ENCODE measurements around the gene SLC25A30.
A peak's percentile ranks its signal among the peaks of the same experiment; 100 is the strongest.

Gene SLC25A30

DNA sequence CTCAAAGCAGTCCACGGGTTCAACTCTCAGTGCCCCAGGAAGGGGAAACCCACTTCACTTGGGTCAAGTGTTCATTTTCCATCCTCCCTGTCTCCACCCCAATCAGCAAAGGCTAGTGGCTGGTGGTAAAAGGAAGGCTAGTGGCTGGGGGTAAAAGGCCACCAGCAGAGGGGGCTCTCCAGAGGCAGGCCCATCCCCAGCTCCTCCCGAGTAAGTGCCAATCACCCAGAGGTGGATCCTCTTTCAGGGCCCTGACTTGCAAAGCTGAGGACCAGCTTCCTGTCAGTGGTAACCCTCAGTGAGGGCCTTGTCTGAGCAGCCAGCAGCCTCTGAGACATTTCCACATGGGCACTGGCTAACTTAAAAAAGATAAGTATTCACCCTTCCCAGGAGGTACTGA is 55.2 kb downstream of the SLC25A30 start:
- Histone ChIP-seq H3K4me3 (ENCODE audit: low read length) (no peak overlapping the region), H3K27me3 (replicated peaks; ENCODE audit: insufficient read depth, low read length) (no peaks in the 10 kb centered on the region), H2AFZ (ENCODE audit: low read length) (no peak overlapping the region), H3K9ac (ENCODE audit: low read length) (no peak overlapping the region), H3K4me2 (ENCODE audit: low read depth, low read length) (no peak overlapping the region), H3K36me3 (replicated peaks; ENCODE audit: insufficient read depth, low read length) (no peaks in the 10 kb centered on the region), H3F3A (ENCODE audit: insufficient read depth, low read length) (no peaks in the 10 kb centered on the region), H3K27ac (ENCODE audit: low read length) (no peak overlapping the region), H3K4me1 (ENCODE audit: low read length) (no peaks in the 10 kb centered on the region), H3K79me2 (ENCODE audit: low read length) (no peaks in the 10 kb centered on the region), H3K9me2 (replicated peaks; ENCODE audit: insufficient read depth, low read length) (no peaks in the 10 kb centered on the region), H4K20me1 (ENCODE audit: insufficient read depth, low read length) (no peaks in the 10 kb centered on the region), H3K9me3 (replicated peaks; ENCODE audit: insufficient read depth, low read length) (no peaks in the 10 kb centered on the region)
- no peak for DNase-seq
- TF ChIP-seq EZH2phosphoT487 (IDR thresholded peaks at IDR 0.05; ENCODE audit: low read length) (no peak), EZH2 (optimal IDR thresholded peaks at IDR 0.05; ENCODE audit: low read depth, low read length) (no peak)
- TF ChIP-seq, protein P1, sequence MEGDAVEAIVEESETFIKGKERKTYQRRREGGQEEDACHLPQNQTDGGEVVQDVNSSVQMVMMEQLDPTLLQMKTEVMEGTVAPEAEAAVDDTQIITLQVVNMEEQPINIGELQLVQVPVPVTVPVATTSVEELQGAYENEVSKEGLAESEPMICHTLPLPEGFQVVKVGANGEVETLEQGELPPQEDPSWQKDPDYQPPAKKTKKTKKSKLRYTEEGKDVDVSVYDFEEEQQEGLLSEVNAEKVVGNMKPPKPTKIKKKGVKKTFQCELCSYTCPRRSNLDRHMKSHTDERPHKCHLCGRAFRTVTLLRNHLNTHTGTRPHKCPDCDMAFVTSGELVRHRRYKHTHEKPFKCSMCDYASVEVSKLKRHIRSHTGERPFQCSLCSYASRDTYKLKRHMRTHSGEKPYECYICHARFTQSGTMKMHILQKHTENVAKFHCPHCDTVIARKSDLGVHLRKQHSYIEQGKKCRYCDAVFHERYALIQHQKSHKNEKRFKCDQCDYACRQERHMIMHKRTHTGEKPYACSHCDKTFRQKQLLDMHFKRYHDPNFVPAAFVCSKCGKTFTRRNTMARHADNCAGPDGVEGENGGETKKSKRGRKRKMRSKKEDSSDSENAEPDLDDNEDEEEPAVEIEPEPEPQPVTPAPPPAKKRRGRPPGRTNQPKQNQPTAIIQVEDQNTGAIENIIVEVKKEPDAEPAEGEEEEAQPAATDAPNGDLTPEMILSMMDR (IDR thresholded peaks at IDR 0.05; ENCODE audit: low read length), result 0 out of 2 replicates have a peak, but pooled peaks have one; percentile 10

DNA sequence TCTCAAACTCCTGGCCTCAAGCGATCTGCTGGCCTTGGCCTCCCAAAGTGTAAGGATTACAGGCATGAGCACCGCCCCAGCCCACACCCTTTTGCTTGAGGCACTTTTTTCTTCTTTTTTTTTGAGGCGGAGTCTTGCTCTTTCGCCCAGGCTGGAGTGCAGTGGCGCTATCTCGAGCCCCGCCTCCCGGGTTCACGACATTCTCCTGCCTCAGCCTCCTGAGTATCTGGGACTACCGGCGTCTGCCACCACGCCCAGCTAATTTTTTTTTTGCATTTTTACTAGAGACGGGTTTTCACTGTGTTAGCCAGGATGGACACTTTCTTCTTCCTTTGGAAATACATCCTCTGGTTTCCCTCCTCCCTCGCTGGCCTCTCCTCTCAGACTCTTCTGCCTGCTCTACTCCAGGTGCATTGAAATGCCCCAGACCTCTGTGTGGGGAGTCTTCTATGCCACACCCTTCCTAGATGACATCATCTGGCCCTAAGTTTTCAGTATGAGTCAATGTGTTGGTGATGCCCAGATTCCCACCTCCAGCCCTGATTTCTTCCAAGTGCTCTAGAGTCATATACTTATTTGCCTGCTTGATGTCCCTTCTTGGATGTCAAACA is 56.5 kb downstream of the SLC25A30 start:
- H3F3A ChIP-seq (ENCODE audit: insufficient read depth, low read length), result no peaks in the 10 kb centered on the region
- no peaks in the 10 kb centered on the region for H3K27me3 ChIP-seq (replicated peaks; ENCODE audit: insufficient read depth, low read length)
- no peak overlapping the region for H3K4me3 ChIP-seq (ENCODE audit: low read length)
- H3K9ac ChIP-seq (ENCODE audit: low read length), result no peak overlapping the region
- H2AFZ ChIP-seq (ENCODE audit: low read length), result no peak overlapping the region
- H3K27ac ChIP-seq (ENCODE audit: low read length), result no peak overlapping the region
- no peak overlapping the region for H3K4me2 ChIP-seq (ENCODE audit: low read depth, low read length)
- H3K36me3 ChIP-seq (replicated peaks; ENCODE audit: insufficient read depth, low read length), result no peaks in the 10 kb centered on the region
- no peaks in the 10 kb centered on the region for H4K20me1 ChIP-seq (ENCODE audit: insufficient read depth, low read length)
- TF ChIP-seq, protein P1 (IDR thresholded peaks at IDR 0.05; ENCODE audit: low read length), result no peak
- TF ChIP-seq EZH2phosphoT487 (IDR thresholded peaks at IDR 0.05; ENCODE audit: low read length), result no peak
- TF ChIP-seq EZH2 (optimal IDR thresholded peaks at IDR 0.05; ENCODE audit: low read depth, low read length), result no peak
- no peaks in the 10 kb centered on the region for H3K9me3 ChIP-seq (replicated peaks; ENCODE audit: insufficient read depth, low read length)
- no peaks in the 10 kb centered on the region for H3K79me2 ChIP-seq (ENCODE audit: low read length)
- DNase-seq, result no peak
- no peaks in the 10 kb centered on the region for H3K4me1 ChIP-seq (ENCODE audit: low read length)
- no peaks in the 10 kb centered on the region for H3K9me2 ChIP-seq (replicated peaks; ENCODE audit: insufficient read depth, low read length)

DNA sequence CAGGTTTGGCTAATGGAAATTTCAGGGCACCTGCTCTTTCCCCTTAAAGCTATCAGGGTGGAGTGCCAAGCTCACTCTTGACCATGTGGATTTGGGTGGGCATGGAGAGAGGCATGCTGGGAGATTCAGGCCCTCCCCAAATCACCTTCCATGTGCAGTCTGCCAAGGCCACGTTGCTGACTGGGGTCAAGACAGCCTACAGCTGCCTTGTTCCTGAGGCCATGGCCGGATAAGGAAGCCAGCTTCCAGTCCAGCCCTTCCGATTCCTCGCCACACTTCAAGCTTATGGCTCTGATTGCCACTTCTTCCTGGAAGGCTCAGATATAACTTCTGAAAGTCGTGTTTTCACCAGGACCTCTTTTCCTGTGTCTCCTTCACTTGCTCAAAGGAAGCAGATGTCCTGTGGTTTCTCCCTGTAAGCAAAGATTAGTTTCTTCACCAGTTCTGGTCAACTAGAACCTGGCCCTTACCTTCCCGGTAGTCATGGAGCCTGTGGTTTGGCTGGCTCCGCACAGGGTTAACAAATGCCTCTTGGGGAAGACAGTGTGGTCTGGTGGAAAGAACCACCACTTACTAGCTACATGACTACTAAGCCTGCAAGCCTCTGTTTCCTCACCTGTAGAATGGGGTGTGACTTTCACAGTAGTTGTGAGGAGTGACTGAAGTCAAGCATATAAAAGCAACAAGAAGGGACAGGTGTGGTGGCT is 61.1 kb downstream of the SLC25A30 start:
- Histone ChIP-seq H3K9me2 (replicated peaks; ENCODE audit: insufficient read depth, low read length) (no peaks in the 10 kb centered on the region), H3K36me3 (replicated peaks; ENCODE audit: insufficient read depth, low read length) (no peaks in the 10 kb centered on the region), H3K9me3 (replicated peaks; ENCODE audit: insufficient read depth, low read length) (no peaks in the 10 kb centered on the region), H3K9ac (ENCODE audit: low read length) (no peak overlapping the region), H2AFZ (ENCODE audit: low read length) (no peak overlapping the region), H3K27ac (ENCODE audit: low read length) (no peak overlapping the region), H3K27me3 (replicated peaks; ENCODE audit: insufficient read depth, low read length) (no peaks in the 10 kb centered on the region), H4K20me1 (ENCODE audit: insufficient read depth, low read length) (no peaks in the 10 kb centered on the region), H3F3A (ENCODE audit: insufficient read depth, low read length) (no peaks in the 10 kb centered on the region), H3K79me2 (ENCODE audit: low read length) (no peaks in the 10 kb centered on the region), H3K4me3 (ENCODE audit: low read length) (no peak overlapping the region), H3K4me1 (ENCODE audit: low read length) (no peaks in the 10 kb centered on the region), H3K4me2 (ENCODE audit: low read depth, low read length) (no peak overlapping the region)
- TF ChIP-seq, protein P1 (IDR thresholded peaks at IDR 0.05; ENCODE audit: low read length), result no peak
- TF ChIP-seq EZH2phosphoT487 (IDR thresholded peaks at IDR 0.05; ENCODE audit: low read length) (no peak), EZH2 (optimal IDR thresholded peaks at IDR 0.05; ENCODE audit: low read depth, low read length) (no peak)
- no peak for DNase-seq

All from MM.1S (cell line).